HAP-1 (cell line): ENCODE measurements around the gene OR10A7.
"Not testable (repeated sequence)": the region's sequence is repeated elsewhere in the genome, so short reads cannot be mapped to it uniquely, and the experiment has no call there.

ENCODE experiments used
- DNase-seq, 2 experiments: peaks; one replicate each; pipeline ENCODE4 v3.0.0-alpha.2; 2016 to 2020; ENCODE audit warnings: low spot score in 2 of 2
- H3K27me3 ChIP-seq: fragments of 250-450 bp; sonication (Bioruptor Pico); 2 replicates; pipeline ENCODE4 v1.5.1; 2020; ENCODE audit warnings: low read depth, mild to moderate bottlenecking, moderate library complexity
- H3K36me3 ChIP-seq: fragments of 250-450 bp; sonication (Bioruptor Pico); replicated peaks from 2 replicates; pipeline ENCODE4 v1.5.1; 2020; ENCODE audit warnings: mild to moderate bottlenecking
- H3K4me1 ChIP-seq: fragments of 250-450 bp; sonication (Bioruptor Pico); 2 replicates; pipeline ENCODE4 v1.5.1; 2020; ENCODE audit warnings: mild to moderate bottlenecking
- H3K4me3 ChIP-seq: fragments of 250-450 bp; sonication (Bioruptor Pico); 2 replicates; pipeline ENCODE4 v1.5.1; 2020; ENCODE audit warnings: mild to moderate bottlenecking, moderate library complexity
- H3K9me3 ChIP-seq: fragments of 250-450 bp; sonication (Bioruptor Pico); 2 replicates; pipeline ENCODE4 v1.5.1; 2020; ENCODE audit warnings: mild to moderate bottlenecking, moderate library complexity
- in situ Hi-C: fragments of 300-500 bp; cut with MboI; formaldehyde crosslinking; loops from 3 replicates; pipeline ENCODE4 v1.14.3; 2020; ENCODE audit warnings: low sequenced_read_pairs, inconsistent platforms, mixed read lengths

The OR10A7 gene

GRCh38 chr12:55220725-55221124, at the start of gene OR10A7:
TSS of gene OR10A7 (plus strand) at chr12:55221025. CDS start at chr12:55221025, 0 bp downstream.
- in situ Hi-C loops, result no loop called here
- Histone ChIP-seq H3K27me3 (no peaks in the 10 kb centered on the region), H3K9me3 (no peaks in the 10 kb centered on the region), H3K36me3 (no peaks in the 10 kb centered on the region), H3K4me1 (no peaks in the 10 kb centered on the region), H3K4me3 (no peak within 1 kb of the TSS)
- DNase-seq, result no peak

- Histone ChIP-seq H3K4me3 (no peak overlapping the region), H3K36me3 (no peaks in the 10 kb centered on the region), H3K4me1 (no peaks in the 10 kb centered on the region), H3K9me3 (no peaks in the 10 kb centered on the region), H3K27me3 (no peaks in the 10 kb centered on the region)
- in situ Hi-C loops, result no loop called here
- no peak for DNase-seq
Observed at GRCh38 chr12:55171445-55171844, 49.4 kb upstream of the OR10A7 start.

- H3K9me3 ChIP-seq, DNase-seq, H3K4me3 ChIP-seq, in situ Hi-C loops, H3K27me3 ChIP-seq, H3K36me3 ChIP-seq, H3K4me1 ChIP-seq: not testable (repeated sequence)
Observed at GRCh38 chr12:55171846-55172245, 49.0 kb upstream of the OR10A7 start.

GRCh38 chr12:55172686-55173085, 48.1 kb upstream of the OR10A7 start:
- Histone ChIP-seq H3K4me1 (no peaks in the 10 kb centered on the region), H3K9me3 (no peaks in the 10 kb centered on the region), H3K27me3 (no peaks in the 10 kb centered on the region), H3K36me3 (no peaks in the 10 kb centered on the region), H3K4me3 (no peak overlapping the region)
- in situ Hi-C loops, result no loop called here
- DNase-seq, result no peak

DNA sequence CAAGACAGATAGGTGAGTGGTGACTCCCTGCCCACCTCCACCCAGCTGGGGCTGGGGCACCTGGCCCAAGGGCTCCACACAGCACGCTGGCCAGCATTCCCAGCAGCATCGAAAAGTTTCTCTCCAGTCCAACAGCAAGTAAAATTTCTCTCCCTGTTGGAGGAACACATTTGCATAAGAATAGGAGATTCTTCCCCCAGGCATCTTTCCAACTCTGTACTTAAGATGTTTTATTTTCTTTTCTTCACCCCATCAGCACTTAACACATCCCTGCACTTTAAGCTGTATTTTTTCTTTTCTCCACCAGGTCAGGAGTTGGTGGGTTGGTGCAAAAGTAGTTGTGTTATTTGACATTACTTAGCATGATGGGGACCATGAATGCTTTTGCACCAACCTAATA, 47.4 kb upstream of the OR10A7 start:
- Histone ChIP-seq H3K4me3 (no peak overlapping the region), H3K4me1 (no peaks in the 10 kb centered on the region), H3K9me3 (no peaks in the 10 kb centered on the region), H3K36me3 (no peaks in the 10 kb centered on the region), H3K27me3 (no peaks in the 10 kb centered on the region)
- DNase-seq, result peak in 1 of 2 experiments; percentile 27
- in situ Hi-C loops, result no loop called here

GRCh38 chr12:55188573-55188972, 32.3 kb upstream of the OR10A7 start:
- H3K4me3 ChIP-seq, result no peak overlapping the region
- no peaks in the 10 kb centered on the region for H3K4me1 ChIP-seq
- no peak for DNase-seq
- H3K9me3 ChIP-seq, result no peaks in the 10 kb centered on the region
- no peaks in the 10 kb centered on the region for H3K36me3 ChIP-seq
- in situ Hi-C loops, result no loop called here
- H3K27me3 ChIP-seq, result 0 out of 2 replicates have a peak, but pooled peaks cover 2% of the 10 kb centered on the region

- no peaks in the 10 kb centered on the region for H3K9me3 ChIP-seq
- no peaks in the 10 kb centered on the region for H3K4me1 ChIP-seq
- peak; percentile 64 to 70 for DNase-seq
- H3K4me3 ChIP-seq, result no peak overlapping the region
- no peaks in the 10 kb centered on the region for H3K36me3 ChIP-seq
- 0 out of 2 replicates have a peak, but pooled peaks cover 2% of the 10 kb centered on the region for H3K27me3 ChIP-seq
- in situ Hi-C loops, result no loop called here
Observed at GRCh38 chr12:55188974-55189556, 31.8 kb upstream of the OR10A7 start.

DNA sequence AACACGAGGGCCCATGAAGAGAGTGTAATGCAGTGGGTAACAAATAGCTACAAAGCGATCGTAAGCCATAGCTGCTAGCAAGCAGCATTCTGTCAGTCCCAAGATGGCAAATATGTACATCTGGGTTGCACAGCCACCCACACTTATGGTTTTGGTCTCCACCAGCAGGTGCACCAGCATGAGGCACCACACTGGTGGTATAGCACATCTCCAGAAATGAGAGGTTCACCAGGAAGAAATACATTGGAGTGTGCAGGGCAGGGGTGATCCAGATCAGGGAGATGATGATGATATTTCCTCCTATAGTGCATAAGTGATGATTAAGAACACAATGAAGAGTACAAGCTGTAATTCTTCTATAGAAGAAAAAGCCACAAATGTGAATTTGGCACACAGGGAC, 26.4 kb upstream of the OR10A7 start:
- no peak for DNase-seq
- no peaks in the 10 kb centered on the region for H3K36me3 ChIP-seq
- H3K9me3 ChIP-seq, result no peaks in the 10 kb centered on the region
- in situ Hi-C loops, result loop anchor here (10.0 kb wide), 1 partner anchor 420 kb away; no protein-coding TSS in a partner anchor
- no peaks in the 10 kb centered on the region for H3K4me1 ChIP-seq
- no peak overlapping the region for H3K4me3 ChIP-seq
- no peaks in the 10 kb centered on the region for H3K27me3 ChIP-seq

GRCh38 chr12:55226523-55226922, 5.7 kb downstream of the OR10A7 start:
- Histone ChIP-seq H3K9me3 (no peaks in the 10 kb centered on the region), H3K4me1 (no peaks in the 10 kb centered on the region), H3K27me3 (no peaks in the 10 kb centered on the region), H3K36me3 (no peaks in the 10 kb centered on the region), H3K4me3 (no peak overlapping the region)
- no peak for DNase-seq
- in situ Hi-C loops, result no loop called here

GRCh38 chr12:55227643-55228042, 6.8 kb downstream of the OR10A7 start:
- in situ Hi-C loops, result no loop called here
- Histone ChIP-seq H3K4me1 (no peaks in the 10 kb centered on the region), H3K27me3 (no peaks in the 10 kb centered on the region), H3K4me3 (no peak overlapping the region), H3K9me3 (no peaks in the 10 kb centered on the region), H3K36me3 (no peaks in the 10 kb centered on the region)
- DNase-seq, result no peak

GRCh38 chr12:55244309-55244708, 23.5 kb downstream of the OR10A7 start, which contains the start of gene OR6C74:
TSS of gene OR6C74 (plus strand) at chr12:55244609. CDS start at chr12:55247288, 2,679 bp downstream.
- peaks cover 5% of the 10 kb centered on the region; the same call in 1 of the 2 replicates for H3K27me3 ChIP-seq
- no peak within 1 kb of the TSS for H3K4me3 ChIP-seq
- no peaks in the 10 kb centered on the region for H3K4me1 ChIP-seq
- no peaks in the 10 kb centered on the region for H3K36me3 ChIP-seq
- in situ Hi-C loops, result no loop called here
- no peak for DNase-seq
- H3K9me3 ChIP-seq, result no peaks in the 10 kb centered on the region

DNA sequence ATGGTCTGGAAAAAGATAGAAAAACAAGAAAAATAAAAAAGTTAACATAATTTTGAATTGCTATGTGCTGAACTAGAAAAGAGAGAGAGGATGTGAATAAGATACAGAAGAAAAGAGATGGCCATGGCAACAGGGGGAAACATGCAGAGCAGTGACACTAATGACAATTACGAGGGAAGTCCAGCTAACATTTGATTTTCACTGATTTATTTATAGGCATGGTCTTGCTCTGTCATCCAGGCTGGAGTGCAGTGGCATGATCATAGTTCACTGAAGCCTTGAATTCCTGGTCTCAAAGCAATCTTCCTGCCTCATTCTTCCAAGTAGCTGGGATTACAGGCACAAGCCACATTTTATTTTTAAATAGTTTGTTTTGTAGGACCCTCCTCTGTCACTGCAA, 25.3 kb downstream of the OR10A7 start:
- H3K9me3 ChIP-seq, result no peaks in the 10 kb centered on the region
- no peaks in the 10 kb centered on the region for H3K4me1 ChIP-seq
- H3K27me3 ChIP-seq, result peaks cover 5% of the 10 kb centered on the region; the same call in 1 of the 2 replicates
- no peaks in the 10 kb centered on the region for H3K36me3 ChIP-seq
- no peak for DNase-seq
- in situ Hi-C loops, result no loop called here
- H3K4me3 ChIP-seq, result no peak overlapping the region

DNA sequence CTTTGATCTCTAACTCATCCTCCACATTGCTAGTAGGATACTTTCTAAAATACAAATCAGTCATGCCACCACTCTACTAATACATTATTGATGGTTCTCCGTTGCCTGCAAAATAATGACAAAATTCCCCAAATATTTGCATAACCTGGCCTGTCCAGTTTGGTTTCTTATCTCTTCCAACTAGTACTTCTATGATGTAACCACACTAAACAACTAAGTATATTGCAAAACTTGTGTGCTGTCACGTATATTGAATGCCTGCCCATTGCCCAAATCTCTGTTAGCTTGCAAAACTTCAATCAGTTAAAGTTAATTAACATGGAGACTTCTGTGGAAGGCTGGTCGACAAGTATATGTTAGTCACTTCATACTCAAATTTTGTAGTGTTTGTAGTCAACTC, 30.1 kb downstream of the OR10A7 start:
- no peaks in the 10 kb centered on the region for H3K4me1 ChIP-seq
- H3K4me3 ChIP-seq, result no peak overlapping the region
- in situ Hi-C loops, result no loop called here
- DNase-seq, result no peak
- no peaks in the 10 kb centered on the region for H3K36me3 ChIP-seq
- H3K27me3 ChIP-seq, result peaks cover 4% of the 10 kb centered on the region; the same call in 1 of the 2 replicates
- H3K9me3 ChIP-seq, result no peaks in the 10 kb centered on the region

GRCh38 chr12:55253281-55253680, 32.5 kb downstream of the OR10A7 start:
- Histone ChIP-seq H3K4me3 (no peak overlapping the region), H3K27me3 (no peaks in the 10 kb centered on the region), H3K4me1 (no peaks in the 10 kb centered on the region), H3K36me3 (no peaks in the 10 kb centered on the region), H3K9me3 (no peaks in the 10 kb centered on the region)
- no peak for DNase-seq
- in situ Hi-C loops, result no loop called here

DNA sequence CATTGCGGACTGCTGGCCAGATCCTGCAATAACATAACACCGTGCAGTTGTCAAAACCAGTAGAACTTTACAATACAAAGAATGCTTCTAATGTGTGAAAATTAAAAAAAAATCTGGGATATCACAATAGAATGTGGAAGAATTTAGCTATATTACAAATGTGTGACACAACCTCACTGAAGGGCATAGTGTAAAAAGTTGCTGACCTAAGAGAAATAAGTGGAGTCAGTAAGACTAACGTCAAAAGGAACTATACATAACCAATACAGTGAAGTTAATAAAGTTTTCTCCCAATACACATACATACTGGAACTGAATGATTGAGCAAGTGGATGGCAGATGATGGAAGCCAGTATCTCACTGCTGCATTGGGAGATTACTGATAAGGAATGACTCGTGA, 36.0 kb downstream of the OR10A7 start:
- no peak for DNase-seq
- in situ Hi-C loops, result no loop called here
- Histone ChIP-seq H3K4me3 (no peak overlapping the region), H3K36me3 (no peaks in the 10 kb centered on the region), H3K27me3 (no peaks in the 10 kb centered on the region), H3K9me3 (no peaks in the 10 kb centered on the region), H3K4me1 (no peaks in the 10 kb centered on the region)
